DMS114 treated with DMSO at 0.1 percent for 48 hours (cell line): ENCODE results near the gene LRRN4CL.
"Not testable (repeated sequence)": the region's sequence is repeated elsewhere in the genome, so short reads cannot be mapped to it uniquely, and the experiment has no call there.

ENCODE experiments used
- DNase-seq: peaks from one replicate; lab custom pipeline; 2025; ENCODE audit not compliant: unreplicated experiment; lab: John Stamatoyannopoulos, UW

LRRN4CL gene

GRCh38 chr11:62689421-62690183 is at the start of gene LRRN4CL:
Gene LRRN4CL, minus strand, starts transcription at chr11:62689530. Its CDS starts 1,022 bp downstream, at chr11:62688508.
- DNase-seq: no peak

GRCh38 chr11:62737196-62737595 is 47.9 kb upstream of the LRRN4CL start:
- no peak for DNase-seq

- peak; percentile 47 for DNase-seq
Measured at GRCh38 chr11:62732830-62733229, 43.5 kb upstream of the LRRN4CL start.

GRCh38 chr11:62730076-62730475 is 40.7 kb upstream of the LRRN4CL start:
- DNase-seq: not testable (repeated sequence)

- DNase-seq: peak; percentile 92
Measured at GRCh38 chr11:62728171-62728988, 39.0 kb upstream of the LRRN4CL start, which contains the start of gene TTC9C. Gene TTC9C, plus strand, starts transcription at chr11:62728486. Its CDS starts 363 bp downstream, at chr11:62728849.

- peak; percentile 99 for DNase-seq
Measured at GRCh38 chr11:62727872-62728170, 38.5 kb upstream of the LRRN4CL start.

GRCh38 chr11:62727165-62727871 is 38.0 kb upstream of the LRRN4CL start, which contains the start of gene HNRNPUL2:
Gene HNRNPUL2, minus strand, starts transcription at chr11:62727457. Its CDS starts 301 bp downstream, at chr11:62727156.
- DNase-seq: peak; percentile 98

GRCh38 chr11:62726915-62727164 is 37.5 kb upstream of the LRRN4CL start:
- DNase-seq: no peak

GRCh38 chr11:62726156-62726914 is 37.0 kb upstream of the LRRN4CL start:
- no peak for DNase-seq

- DNase-seq: no peak
Measured at GRCh38 chr11:62725646-62726045, 36.3 kb upstream of the LRRN4CL start.

- DNase-seq: no peak
Measured at GRCh38 chr11:62724171-62724570, 34.8 kb upstream of the LRRN4CL start.

GRCh38 chr11:62721994-62722393 is 32.7 kb upstream of the LRRN4CL start:
- DNase-seq: no peak

- DNase-seq: no peak
Measured at GRCh38 chr11:62719302-62719978, 30.1 kb upstream of the LRRN4CL start.

GRCh38 chr11:62716816-62717215 is 27.5 kb upstream of the LRRN4CL start:
- DNase-seq: no peak

GRCh38 chr11:62716206-62716605 is 26.9 kb upstream of the LRRN4CL start:
- no peak for DNase-seq

GRCh38 chr11:62715150-62716130 is 26.1 kb upstream of the LRRN4CL start:
- no peak for DNase-seq

GRCh38 chr11:62713343-62713742 is 24.0 kb upstream of the LRRN4CL start:
- no peak for DNase-seq

GRCh38 chr11:62712861-62713260 is 23.5 kb upstream of the LRRN4CL start:
- DNase-seq: no peak

GRCh38 chr11:62712276-62712812 is 23.0 kb upstream of the LRRN4CL start:
- DNase-seq: no peak
